ENCODE results near the gene PRKAA1.
A peak's percentile ranks its signal among the peaks of the same experiment; 100 is the strongest.

Gene PRKAA1

DNA sequence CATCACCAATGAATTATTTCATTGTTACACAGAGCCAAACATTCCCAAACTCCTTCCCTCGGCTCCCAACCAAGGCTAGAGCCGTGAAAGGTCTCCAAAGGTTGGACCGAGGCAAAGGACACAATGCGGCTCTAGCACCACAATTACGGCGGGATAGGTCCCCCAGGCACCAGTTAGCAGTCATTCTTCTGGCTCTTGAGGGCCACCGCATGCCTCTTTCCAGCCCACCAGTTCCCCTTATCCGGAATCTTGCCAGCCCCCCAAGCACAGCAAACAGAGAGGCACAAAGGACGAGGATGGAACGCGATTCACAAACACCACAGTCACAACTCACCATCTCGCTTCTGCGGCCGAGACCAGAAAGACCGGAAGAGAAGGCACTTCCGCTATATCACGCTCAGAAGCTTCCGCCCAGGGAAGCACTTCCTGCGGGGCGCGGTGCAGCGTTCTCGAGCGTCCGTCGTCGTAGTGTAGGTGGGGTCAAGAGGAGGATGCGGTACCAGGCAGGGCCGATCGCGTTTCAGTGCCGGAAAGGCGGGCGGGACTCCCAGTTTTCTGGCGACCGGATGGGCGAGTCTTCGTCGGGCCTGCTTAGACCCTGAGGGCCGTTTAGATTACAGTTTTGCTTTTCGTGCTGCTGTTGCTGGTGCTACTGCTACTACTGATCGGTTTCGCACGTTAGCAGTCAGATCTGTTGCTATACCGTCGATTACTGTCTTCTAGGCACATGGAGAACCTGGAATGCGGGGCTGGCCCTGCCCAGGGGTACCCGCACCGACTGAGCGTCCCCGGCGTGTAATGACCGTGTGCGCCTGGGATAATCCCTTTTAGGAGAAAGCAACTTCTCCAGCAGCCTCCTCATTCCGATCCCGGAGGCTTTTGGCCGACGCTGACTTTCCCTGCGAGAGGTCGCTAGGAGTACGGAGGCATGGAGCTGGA is 36.9 kb upstream of the PRKAA1 start, which contains the start of gene RPL37 (continued):
- TF ChIP-seq ZNF292 (tag by site-specific recombination; IDR thresholded peaks at IDR 0.05; ENCODE audit: borderline replicate concordance, low read depth) (no peak), ZNF560 (tag by site-specific recombination; IDR thresholded peaks at IDR 0.05; ENCODE audit: borderline replicate concordance) (no peak), ZNF514 (tag by site-specific recombination; IDR thresholded peaks at IDR 0.05) (no peak), ZNF623 (tag by site-specific recombination; IDR thresholded peaks at IDR 0.05) (peak; percentile 40; the same call in 1 of the 2 replicates), ZNF248 (tag by site-specific recombination; IDR thresholded peaks at IDR 0.05) (no peak), ZNF202 (tag by site-specific recombination; IDR thresholded peaks at IDR 0.05; ENCODE audit: borderline replicate concordance) (no peak), KLF7 (tag by site-specific recombination; IDR thresholded peaks at IDR 0.05; ENCODE audit: borderline replicate concordance) (peak; percentile 100), ZBTB26 (tag by site-specific recombination; optimal IDR thresholded peaks at IDR 0.05) (peak; percentile 72), ZNF121 (tag by site-specific recombination; IDR thresholded peaks at IDR 0.05) (peak; percentile 94), ZEB2 (tag by site-specific recombination; IDR thresholded peaks at IDR 0.05) (peak; percentile 98), ZNF561 (tag by site-specific recombination; IDR thresholded peaks at IDR 0.05; ENCODE audit: borderline replicate concordance) (peak; percentile 98), ZNF776 (tag by site-specific recombination; IDR thresholded peaks at IDR 0.05; ENCODE audit: borderline replicate concordance) (no peak), ZNF175 (tag by site-specific recombination; IDR thresholded peaks at IDR 0.05) (no peak), GLIS1 (tag by site-specific recombination; IDR thresholded peaks at IDR 0.05) (peak; percentile 74), ZNF549 (tag by site-specific recombination; IDR thresholded peaks at IDR 0.05) (no peak), ELK4 (IDR thresholded peaks at IDR 0.05; ENCODE audit: borderline replicate concordance, low read depth, low read length) (no peak), ZNF501 (tag by site-specific recombination; IDR thresholded peaks at IDR 0.05) (peak; percentile 100), ZNF664 (tag by site-specific recombination; IDR thresholded peaks at IDR 0.05) (peak; percentile 74), ZNF394 (tag by site-specific recombination; IDR thresholded peaks at IDR 0.05; ENCODE audit: borderline replicate concordance) (peak; percentile 88), ZBTB7A (tag by site-specific recombination; IDR thresholded peaks at IDR 0.05; ENCODE audit: low read depth) (peak; percentile 50), ZSCAN4 (tag by site-specific recombination; IDR thresholded peaks at IDR 0.05) (peak; percentile 72)
- TF ChIP-seq, protein P1, sequence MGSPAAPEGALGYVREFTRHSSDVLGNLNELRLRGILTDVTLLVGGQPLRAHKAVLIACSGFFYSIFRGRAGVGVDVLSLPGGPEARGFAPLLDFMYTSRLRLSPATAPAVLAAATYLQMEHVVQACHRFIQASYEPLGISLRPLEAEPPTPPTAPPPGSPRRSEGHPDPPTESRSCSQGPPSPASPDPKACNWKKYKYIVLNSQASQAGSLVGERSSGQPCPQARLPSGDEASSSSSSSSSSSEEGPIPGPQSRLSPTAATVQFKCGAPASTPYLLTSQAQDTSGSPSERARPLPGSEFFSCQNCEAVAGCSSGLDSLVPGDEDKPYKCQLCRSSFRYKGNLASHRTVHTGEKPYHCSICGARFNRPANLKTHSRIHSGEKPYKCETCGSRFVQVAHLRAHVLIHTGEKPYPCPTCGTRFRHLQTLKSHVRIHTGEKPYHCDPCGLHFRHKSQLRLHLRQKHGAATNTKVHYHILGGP (tag by site-specific recombination; IDR thresholded peaks at IDR 0.05) = no peak
- TF ChIP-seq, protein P2, sequence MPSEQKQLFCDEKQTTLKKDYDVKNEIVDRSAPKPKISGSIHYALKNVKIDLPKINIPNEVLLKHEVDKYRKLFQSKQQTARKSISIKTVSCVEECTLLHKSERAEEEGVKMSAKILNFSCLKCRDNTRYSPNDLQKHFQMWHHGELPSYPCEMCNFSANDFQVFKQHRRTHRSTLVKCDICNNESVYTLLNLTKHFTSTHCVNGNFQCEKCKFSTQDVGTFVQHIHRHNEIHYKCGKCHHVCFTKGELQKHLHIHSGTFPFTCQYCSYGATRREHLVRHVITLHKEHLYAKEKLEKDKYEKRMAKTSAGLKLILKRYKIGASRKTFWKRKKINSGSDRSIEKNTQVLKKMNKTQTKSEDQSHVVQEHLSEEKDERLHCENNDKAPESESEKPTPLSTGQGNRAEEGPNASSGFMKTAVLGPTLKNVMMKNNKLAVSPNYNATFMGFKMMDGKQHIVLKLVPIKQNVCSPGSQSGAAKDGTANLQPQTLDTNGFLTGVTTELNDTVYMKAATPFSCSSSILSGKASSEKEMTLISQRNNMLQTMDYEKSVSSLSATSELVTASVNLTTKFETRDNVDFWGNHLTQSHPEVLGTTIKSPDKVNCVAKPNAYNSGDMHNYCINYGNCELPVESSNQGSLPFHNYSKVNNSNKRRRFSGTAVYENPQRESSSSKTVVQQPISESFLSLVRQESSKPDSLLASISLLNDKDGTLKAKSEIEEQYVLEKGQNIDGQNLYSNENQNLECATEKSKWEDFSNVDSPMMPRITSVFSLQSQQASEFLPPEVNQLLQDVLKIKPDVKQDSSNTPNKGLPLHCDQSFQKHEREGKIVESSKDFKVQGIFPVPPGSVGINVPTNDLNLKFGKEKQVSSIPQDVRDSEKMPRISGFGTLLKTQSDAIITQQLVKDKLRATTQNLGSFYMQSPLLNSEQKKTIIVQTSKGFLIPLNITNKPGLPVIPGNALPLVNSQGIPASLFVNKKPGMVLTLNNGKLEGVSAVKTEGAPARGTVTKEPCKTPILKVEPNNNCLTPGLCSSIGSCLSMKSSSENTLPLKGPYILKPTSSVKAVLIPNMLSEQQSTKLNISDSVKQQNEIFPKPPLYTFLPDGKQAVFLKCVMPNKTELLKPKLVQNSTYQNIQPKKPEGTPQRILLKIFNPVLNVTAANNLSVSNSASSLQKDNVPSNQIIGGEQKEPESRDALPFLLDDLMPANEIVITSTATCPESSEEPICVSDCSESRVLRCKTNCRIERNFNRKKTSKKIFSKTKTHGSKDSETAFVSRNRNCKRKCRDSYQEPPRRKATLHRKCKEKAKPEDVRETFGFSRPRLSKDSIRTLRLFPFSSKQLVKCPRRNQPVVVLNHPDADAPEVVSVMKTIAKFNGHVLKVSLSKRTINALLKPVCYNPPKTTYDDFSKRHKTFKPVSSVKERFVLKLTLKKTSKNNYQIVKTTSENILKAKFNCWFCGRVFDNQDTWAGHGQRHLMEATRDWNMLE (tag by site-specific recombination; conservative IDR thresholded peaks at IDR 0.05; ENCODE audit: low read depth) = peak; percentile 99
- TF ChIP-seq, protein P3, sequence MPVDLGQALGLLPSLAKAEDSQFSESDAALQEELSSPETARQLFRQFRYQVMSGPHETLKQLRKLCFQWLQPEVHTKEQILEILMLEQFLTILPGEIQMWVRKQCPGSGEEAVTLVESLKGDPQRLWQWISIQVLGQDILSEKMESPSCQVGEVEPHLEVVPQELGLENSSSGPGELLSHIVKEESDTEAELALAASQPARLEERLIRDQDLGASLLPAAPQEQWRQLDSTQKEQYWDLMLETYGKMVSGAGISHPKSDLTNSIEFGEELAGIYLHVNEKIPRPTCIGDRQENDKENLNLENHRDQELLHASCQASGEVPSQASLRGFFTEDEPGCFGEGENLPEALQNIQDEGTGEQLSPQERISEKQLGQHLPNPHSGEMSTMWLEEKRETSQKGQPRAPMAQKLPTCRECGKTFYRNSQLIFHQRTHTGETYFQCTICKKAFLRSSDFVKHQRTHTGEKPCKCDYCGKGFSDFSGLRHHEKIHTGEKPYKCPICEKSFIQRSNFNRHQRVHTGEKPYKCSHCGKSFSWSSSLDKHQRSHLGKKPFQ (tag by site-specific recombination; IDR thresholded peaks at IDR 0.05) = peak; percentile 54
- TF ChIP-seq, protein P4, sequence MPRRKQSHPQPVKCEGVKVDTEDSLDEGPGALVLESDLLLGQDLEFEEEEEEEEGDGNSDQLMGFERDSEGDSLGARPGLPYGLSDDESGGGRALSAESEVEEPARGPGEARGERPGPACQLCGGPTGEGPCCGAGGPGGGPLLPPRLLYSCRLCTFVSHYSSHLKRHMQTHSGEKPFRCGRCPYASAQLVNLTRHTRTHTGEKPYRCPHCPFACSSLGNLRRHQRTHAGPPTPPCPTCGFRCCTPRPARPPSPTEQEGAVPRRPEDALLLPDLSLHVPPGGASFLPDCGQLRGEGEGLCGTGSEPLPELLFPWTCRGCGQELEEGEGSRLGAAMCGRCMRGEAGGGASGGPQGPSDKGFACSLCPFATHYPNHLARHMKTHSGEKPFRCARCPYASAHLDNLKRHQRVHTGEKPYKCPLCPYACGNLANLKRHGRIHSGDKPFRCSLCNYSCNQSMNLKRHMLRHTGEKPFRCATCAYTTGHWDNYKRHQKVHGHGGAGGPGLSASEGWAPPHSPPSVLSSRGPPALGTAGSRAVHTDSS (tag by site-specific recombination; IDR thresholded peaks at IDR 0.05) = peak; percentile 77

Data from HEK293 (cell line).